Measurements from ENCODE around the gene NBL1. TPM values are rescaled to one million over a fixed set of nuclear protein-coding genes. Genes with fewer than 3 reads are reported as not detected.

Gene NBL1
- total RNA-seq, 1 experiment from 2014 or later: 7.9 TPM

GRCh38 chr1:19605967-19606366 lies 38.1 kb upstream of the NBL1 start:
- no peak for TF ChIP-seq CTCF (conservative IDR thresholded peaks at IDR 0.05; ENCODE audit: low read depth, low read length)
- TF ChIP-seq EZH2 (IDR thresholded peaks at IDR 0.05; ENCODE audit: borderline replicate concordance, low read depth, low read length, poor library complexity, severe bottlenecking): no peak
- Histone ChIP-seq H3K27me3 (replicated peaks; ENCODE audit: insufficient read depth, low read depth, low read length, poor library complexity) (no peaks in the 10 kb centered on the region), H3K4me3 (ENCODE audit: low read depth, low read length, poor library complexity, severe bottlenecking) (no peak overlapping the region), H3K27ac (ENCODE audit: low read depth, low read length, poor library complexity, severe bottlenecking) (no peak overlapping the region), H3K9me3 (ENCODE audit: low read depth, low read length, poor library complexity, severe bottlenecking) (no peaks in the 10 kb centered on the region), H3K36me3 (ENCODE audit: insufficient read depth, low read length, poor library complexity, severe bottlenecking) (peaks cover 4% of the 10 kb centered on the region), H3K4me1 (ENCODE audit: insufficient read depth, low read length, poor library complexity, severe bottlenecking) (no peaks in the 10 kb centered on the region)
- no peak for DNase-seq (ENCODE audit: low spot score)
- BruUV-seq (replicated peaks): no TSS peak
- ChIA-PET CTCF (no interaction called here), POLR2A (ENCODE audit: low non-redundant PET) (no interaction called here)
- intact Hi-C loops (cut with micrococcal nuclease; ENCODE audit: unreplicated experiment): no loop called here

GRCh38 chr1:19606817-19607642 lies 37.1 kb upstream of the NBL1 start:
- no peaks in the 10 kb centered on the region for H3K4me1 ChIP-seq (ENCODE audit: insufficient read depth, low read length, poor library complexity, severe bottlenecking)
- no peak for DNase-seq (ENCODE audit: low spot score)
- no peak overlapping the region for H3K27ac ChIP-seq (ENCODE audit: low read depth, low read length, poor library complexity, severe bottlenecking)
- intact Hi-C loops (cut with micrococcal nuclease; ENCODE audit: unreplicated experiment): no loop called here
- POLR2A ChIA-PET (ENCODE audit: low non-redundant PET): no interaction called here
- H3K4me3 ChIP-seq (ENCODE audit: low read depth, low read length, poor library complexity, severe bottlenecking): no peak overlapping the region
- no peaks in the 10 kb centered on the region for H3K27me3 ChIP-seq (replicated peaks; ENCODE audit: insufficient read depth, low read depth, low read length, poor library complexity)
- no TSS peak for BruUV-seq (replicated peaks)
- CTCF ChIA-PET: interaction anchor here (0.5 kb wide), 1 partner anchor 1090 kb away, joined by 3 read pairs; no protein-coding TSS in a partner anchor
- H3K36me3 ChIP-seq (ENCODE audit: insufficient read depth, low read length, poor library complexity, severe bottlenecking): peaks cover 4% of the 10 kb centered on the region
- H3K9me3 ChIP-seq (ENCODE audit: low read depth, low read length, poor library complexity, severe bottlenecking): no peaks in the 10 kb centered on the region
- TF ChIP-seq CTCF (conservative IDR thresholded peaks at IDR 0.05; ENCODE audit: low read depth, low read length) (no peak), EZH2 (IDR thresholded peaks at IDR 0.05; ENCODE audit: borderline replicate concordance, low read depth, low read length, poor library complexity, severe bottlenecking) (no peak)

GRCh38 chr1:19608232-19608631 lies 35.9 kb upstream of the NBL1 start:
- POLR2A ChIA-PET (ENCODE audit: low non-redundant PET): no interaction called here
- H3K9me3 ChIP-seq (ENCODE audit: low read depth, low read length, poor library complexity, severe bottlenecking): no peaks in the 10 kb centered on the region
- BruUV-seq (replicated peaks): no TSS peak
- CTCF ChIA-PET: no interaction called here
- no peaks in the 10 kb centered on the region for H3K27me3 ChIP-seq (replicated peaks; ENCODE audit: insufficient read depth, low read depth, low read length, poor library complexity)
- no peaks in the 10 kb centered on the region for H3K36me3 ChIP-seq (ENCODE audit: insufficient read depth, low read length, poor library complexity, severe bottlenecking)
- no peak overlapping the region for H3K27ac ChIP-seq (ENCODE audit: low read depth, low read length, poor library complexity, severe bottlenecking)
- DNase-seq (ENCODE audit: low spot score): no peak
- H3K4me1 ChIP-seq (ENCODE audit: insufficient read depth, low read length, poor library complexity, severe bottlenecking): no peaks in the 10 kb centered on the region
- intact Hi-C loops (cut with micrococcal nuclease; ENCODE audit: unreplicated experiment): no loop called here
- no peak overlapping the region for H3K4me3 ChIP-seq (ENCODE audit: low read depth, low read length, poor library complexity, severe bottlenecking)
- TF ChIP-seq CTCF (conservative IDR thresholded peaks at IDR 0.05; ENCODE audit: low read depth, low read length) (no peak), EZH2 (IDR thresholded peaks at IDR 0.05; ENCODE audit: borderline replicate concordance, low read depth, low read length, poor library complexity, severe bottlenecking) (no peak)
